A673 (cell line): ENCODE data around the gene ACRBP. TPM values are rescaled to one million over a fixed set of nuclear protein-coding genes. Genes with fewer than 3 reads are reported as not detected.
A peak's percentile ranks its signal among the peaks of the same experiment; 100 is the strongest.

Experiments
- BruUV-seq: library from RNA; stranded (reverse); fragments of 400-500 nt; replicated peaks from 2 replicates; lab custom pipeline; 2021; lab: Mats Ljungman, UMichigan
- CTCF ChIA-PET: fragments of 300-600 bp; sonication (Branson Sonifier 250); formaldehyde crosslinking; loops from one replicate; lab custom pipeline; 2022; ENCODE audit warnings: antibody characterized with exemption; lab: Charles Lee
- POLR2A ChIA-PET: fragments of 300-600 bp; sonication (Branson Sonifier 250); formaldehyde crosslinking; loops from one replicate; lab custom pipeline; 2022; ENCODE audit warnings: antibody characterized with exemption; ENCODE audit not compliant: low non-redundant PET; lab: Charles Lee
- DNase-seq: peaks from one replicate; pipeline ENCODE4 v3.0.0-alpha.2; 2015; ENCODE audit warnings: low spot score
- H3K27ac ChIP-seq: fragments of 200-600 bp; sonication (generic); 2 replicates; pipeline ENCODE4 v1.5.1; 2016; ENCODE audit warnings: mixed run types, low read depth, mild to moderate bottlenecking, mixed read lengths, antibody characterized with exemption, low read length; ENCODE audit not compliant: poor library complexity, severe bottlenecking
- H3K27me3 ChIP-seq: fragments of 200-600 bp; sonication (generic); replicated peaks from 2 replicates; pipeline ENCODE4 v1.6.1; 2017; ENCODE audit warnings: mixed run types, low read depth, mild to moderate bottlenecking, mixed read lengths, antibody characterized with exemption, low read length; ENCODE audit not compliant: insufficient read depth, poor library complexity
- H3K36me3 ChIP-seq: fragments of 200-600 bp; sonication (generic); 2 replicates; pipeline ENCODE4 v1.6.1; 2016; ENCODE audit warnings: mixed run types, mild to moderate bottlenecking, mixed read lengths, antibody characterized with exemption, low read length; ENCODE audit not compliant: insufficient read depth, poor library complexity, severe bottlenecking
- H3K4me1 ChIP-seq: fragments of 200-600 bp; sonication (generic); 2 replicates; pipeline ENCODE4 v1.6.1; 2017; ENCODE audit warnings: mixed run types, mild to moderate bottlenecking, mixed read lengths, antibody characterized with exemption, low read length; ENCODE audit not compliant: insufficient read depth, poor library complexity, severe bottlenecking
- H3K4me3 ChIP-seq: fragments of 200-600 bp; sonication (generic); 2 replicates; pipeline ENCODE4 v1.5.1; 2016; ENCODE audit warnings: low read depth, mixed run types, mild to moderate bottlenecking, mixed read lengths, low read length; ENCODE audit not compliant: poor library complexity, severe bottlenecking
- H3K9me3 ChIP-seq: fragments of 200-600 bp; sonication (generic); 2 replicates; pipeline ENCODE4 v1.6.1; 2016; ENCODE audit warnings: mixed run types, low read depth, mild to moderate bottlenecking, mixed read lengths, antibody characterized with exemption, low read length; ENCODE audit not compliant: poor library complexity, severe bottlenecking
- EZH2 ChIP-seq: fragments of 200-600 bp; sonication (generic); IDR thresholded peaks from 2 replicates; pipeline ENCODE4 v1.6.1; 2017; ENCODE audit warnings: borderline replicate concordance, low read depth, mild to moderate bottlenecking, mixed read lengths, antibody characterized with exemption, low read length; ENCODE audit not compliant: poor library complexity, severe bottlenecking
- intact Hi-C: fragments of 100-400 bp; cut with micrococcal nuclease; formaldehyde crosslinking; loops from one replicate; pipeline ENCODE4 v1.10.0; 2022; ENCODE audit not compliant: unreplicated experiment
- total RNA-seq: library from RNA; stranded (reverse); gene quantifications from 2 replicates; pipeline ENCODE4 v1.2.3, GENCODE V29; 2021
- TF ChIP-seq, protein P1 (sequence below): fragments of 300-800, 200-600 bp; sonication (generic); conservative IDR thresholded peaks from 2 replicates; pipeline ENCODE4 v1.5.1; 2017; ENCODE audit warnings: low read depth, mild to moderate bottlenecking, antibody characterized with exemption, low read length, moderate library complexity, mixed read lengths

The ACRBP gene
- total RNA-seq, 1 experiment from 2014 or later = 3.0 TPM

GRCh38 chr12:6662906-6663742 lies 15.9 kb upstream of the ACRBP start, which contains the start of gene ING4:
Gene ING4, minus strand, starts transcription at chr12:6663119. Its CDS starts 18 bp downstream, at chr12:6663101.
- Histone ChIP-seq H3K4me3 (peak within 1 kb of the TSS; percentile 88), H3K36me3 (peaks cover 14% of the 10 kb centered on the region), H3K27ac (peak within 1 kb of the TSS; percentile 94), H3K27me3 (no peaks in the 10 kb centered on the region), H3K9me3 (no peaks in the 10 kb centered on the region), H3K4me1 (peaks cover 11% of the 10 kb centered on the region)
- ChIA-PET CTCF (no interaction called here), POLR2A (interaction anchor here (0.7 kb wide), 1 partner anchor 21 kb away, joined by 6 read pairs; no protein-coding TSS in a partner anchor)
- intact Hi-C loops = loop anchor here (1.0 kb wide), 1 partner anchor 26 kb away; the partner anchor contains the start of gene ZNF384
- TSS peak; percentile 99 for BruUV-seq
- TF ChIP-seq, protein P1, sequence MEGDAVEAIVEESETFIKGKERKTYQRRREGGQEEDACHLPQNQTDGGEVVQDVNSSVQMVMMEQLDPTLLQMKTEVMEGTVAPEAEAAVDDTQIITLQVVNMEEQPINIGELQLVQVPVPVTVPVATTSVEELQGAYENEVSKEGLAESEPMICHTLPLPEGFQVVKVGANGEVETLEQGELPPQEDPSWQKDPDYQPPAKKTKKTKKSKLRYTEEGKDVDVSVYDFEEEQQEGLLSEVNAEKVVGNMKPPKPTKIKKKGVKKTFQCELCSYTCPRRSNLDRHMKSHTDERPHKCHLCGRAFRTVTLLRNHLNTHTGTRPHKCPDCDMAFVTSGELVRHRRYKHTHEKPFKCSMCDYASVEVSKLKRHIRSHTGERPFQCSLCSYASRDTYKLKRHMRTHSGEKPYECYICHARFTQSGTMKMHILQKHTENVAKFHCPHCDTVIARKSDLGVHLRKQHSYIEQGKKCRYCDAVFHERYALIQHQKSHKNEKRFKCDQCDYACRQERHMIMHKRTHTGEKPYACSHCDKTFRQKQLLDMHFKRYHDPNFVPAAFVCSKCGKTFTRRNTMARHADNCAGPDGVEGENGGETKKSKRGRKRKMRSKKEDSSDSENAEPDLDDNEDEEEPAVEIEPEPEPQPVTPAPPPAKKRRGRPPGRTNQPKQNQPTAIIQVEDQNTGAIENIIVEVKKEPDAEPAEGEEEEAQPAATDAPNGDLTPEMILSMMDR = no peak
- TF ChIP-seq EZH2 = no peak
- DNase-seq = peak; percentile 100

- CTCF ChIA-PET = no interaction called here
Observed at GRCh38 chr12:6662602-6662905, 15.3 kb upstream of the ACRBP start.

DNA sequence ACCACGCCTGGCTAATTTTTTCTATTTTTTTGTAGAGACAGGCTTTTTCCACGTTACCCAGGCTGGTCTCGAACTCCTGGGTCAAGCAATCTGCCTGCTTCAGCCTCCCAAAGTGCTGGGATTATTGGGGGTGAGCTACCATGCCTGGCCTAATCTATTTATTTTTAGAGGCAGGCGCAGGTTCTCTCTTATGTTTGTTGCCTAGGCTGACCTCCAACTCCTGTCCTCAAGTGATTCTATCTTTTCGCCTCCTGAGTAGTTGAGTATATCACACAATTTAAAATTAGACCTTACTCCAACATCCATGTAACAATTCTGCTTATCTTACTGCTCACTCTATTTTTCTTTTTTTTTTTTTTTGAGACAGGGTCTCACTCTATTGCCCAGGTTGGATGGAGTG lies 6.8 kb upstream of the ACRBP start:
- DNase-seq = no peak
- H3K4me1 ChIP-seq = no peaks in the 10 kb centered on the region
- ChIA-PET POLR2A (no interaction called here), CTCF (interaction anchor here (0.7 kb wide), 1 partner anchor 9 kb away, joined by 5 read pairs; no protein-coding TSS in a partner anchor)
- no peak overlapping the region for H3K4me3 ChIP-seq
- BruUV-seq = no TSS peak
- no peak overlapping the region for H3K27ac ChIP-seq
- H3K36me3 ChIP-seq = peaks cover 27% of the 10 kb centered on the region
- intact Hi-C loops = no loop called here
- no peaks in the 10 kb centered on the region for H3K9me3 ChIP-seq
- no peak for TF ChIP-seq EZH2
- TF ChIP-seq, protein P1 = no peak
- H3K27me3 ChIP-seq = no peaks in the 10 kb centered on the region

More at GRCh38 chr12:6662602-6662905, 15.3 kb upstream of the ACRBP start:
- Histone ChIP-seq H3K4me3 (peak overlapping the region; percentile 88), H3K4me1 (peaks cover 11% of the 10 kb centered on the region), H3K36me3 (peaks cover 9% of the 10 kb centered on the region), H3K27ac (peak overlapping the region; percentile 94), H3K9me3 (no peaks in the 10 kb centered on the region), H3K27me3 (no peaks in the 10 kb centered on the region)
- intact Hi-C loops = no loop called here
- POLR2A ChIA-PET = no interaction called here
- no peak for DNase-seq
- TF ChIP-seq EZH2 = no peak
- TF ChIP-seq, protein P1 = no peak
- TSS peak; percentile 63 for BruUV-seq
